HT1080 (cell line): ENCODE measurements around the gene PPP1R13B. TPM values are rescaled to one million over a fixed set of nuclear protein-coding genes. Genes with fewer than 3 reads are reported as not detected.

Experiments used
- DNase-seq: peaks from one replicate; pipeline ENCODE4 v3.0.0-alpha.2; 2015; ENCODE audit warnings: low read depth
- small RNA-seq: library from RNA; depleted of rRNA; stranded (forward); fragments of <200 nt; gene quantifications from one replicate; pipeline ENCODE3, GENCODE V24; 2014
- total RNA-seq: library from RNA; depleted of rRNA; stranded (reverse); fragments of >200 nt; shearing (Covaris generic); gene quantifications from 2 replicates; pipeline ENCODE4 v1.2.3, GENCODE V29; 2014; rRNA removed

Gene PPP1R13B
- total RNA-seq, 1 experiment from 2014 or later: 6.6 TPM

- DNase-seq: no peak
These were observed 158.2 kb downstream of the PPP1R13B start for GRCh38 chr14:103688906-103689902.

GRCh38 chr14:103688441-103688840 is 158.9 kb downstream of the PPP1R13B start:
- no peak for DNase-seq

- DNase-seq: no peak
These were observed 159.7 kb downstream of the PPP1R13B start for GRCh38 chr14:103687712-103688111.

GRCh38 chr14:103686831-103687485 is 160.4 kb downstream of the PPP1R13B start:
- DNase-seq: no peak

GRCh38 chr14:103685276-103686211 is 161.8 kb downstream of the PPP1R13B start:
- no peak for DNase-seq

- no peak for DNase-seq
These were observed 162.5 kb downstream of the PPP1R13B start for GRCh38 chr14:103684871-103685270.

- no peak for DNase-seq
These were observed 162.9 kb downstream of the PPP1R13B start for GRCh38 chr14:103684471-103684870.

Small RNAs within 50 kb of the gene (small RNA-seq; reads per million reads assigned to genes)
- gene RF00019 (not detected), gene RF00280 (not detected)

Other genes with a start within 250 kb of the PPP1R13B start
- 123 and 163 TPM in 2 replicates for gene KLC1, start 218.4 kb downstream of the PPP1R13B start, total RNA-seq
- gene XRCC3, start 132.1 kb downstream of the PPP1R13B start, total RNA-seq: 70.5 and 77.9 TPM in 2 replicates
- gene ZFYVE21, start 131.8 kb downstream of the PPP1R13B start, total RNA-seq: 30.0 and 45.3 TPM in 2 replicates
- not detected in 2 replicates for gene TDRD9, start 80.9 kb upstream of the PPP1R13B start, total RNA-seq
- not detected in 2 replicates for gene RD3L, start 95.0 kb upstream of the PPP1R13B start, total RNA-seq
- not detected in 2 replicates for gene ASPG, start 238.1 kb upstream of the PPP1R13B start, total RNA-seq